SK-N-MC (cell line): ENCODE results near the gene SNRPN.
"Not testable (repeated sequence)": the region's sequence is repeated elsewhere in the genome, so short reads cannot be mapped to it uniquely, and the experiment has no call there.

Source experiments
- EZH2 ChIP-seq: fragments of 200-600 bp; sonication (generic); IDR thresholded peaks from one replicate; pipeline ENCODE4 v1.6.1; 2017; ENCODE audit warnings: antibody characterized with exemption
- FOXP2 ChIP-seq: optimal IDR thresholded peaks from 2 replicates; pipeline ENCODE3; 2011; ENCODE audit warnings: mild to moderate bottlenecking, moderate library complexity; ENCODE audit not compliant: insufficient read depth; ENCODE audit errors: extremely low read length, control extremely low read depth
- POLR2AphosphoS5 ChIP-seq: IDR thresholded peaks from 2 replicates; pipeline ENCODE4 v1.6.1; 2012; ENCODE audit warnings: mild to moderate bottlenecking, low read depth, low read length, borderline replicate concordance

- not testable (repeated sequence) for TF ChIP-seq EZH2, POLR2AphosphoS5, FOXP2
Measured at GRCh38 chr15:24931874-24932732, 22.7 kb upstream of the SNRPN start.
